Endodermal cell (in vitro differentiated cells): ENCODE results near the gene SIKE1. TPM values are rescaled to one million over a fixed set of nuclear protein-coding genes. Genes with fewer than 3 reads are reported as not detected.
A peak's percentile ranks its signal among the peaks of the same experiment; 100 is the strongest.
"Not testable (repeated sequence)": the region's sequence is repeated elsewhere in the genome, so short reads cannot be mapped to it uniquely, and the experiment has no call there.

Experiments
- DNase-seq: peaks from one replicate; pipeline ENCODE4 v3.0.0-alpha.2; 2017
- H3K27ac ChIP-seq: 2 replicates; pipeline ENCODE4 v1.5.1; 2013; ENCODE audit warnings: mild to moderate bottlenecking, low read depth, low read length, moderate library complexity
- H3K27me3 ChIP-seq: 2 replicates; pipeline ENCODE4 v1.6.1; 2013; ENCODE audit warnings: mild to moderate bottlenecking, low read length, moderate library complexity; ENCODE audit not compliant: insufficient read depth, control insufficient read depth, poor library complexity, severe bottlenecking
- H3K36me3 ChIP-seq: 2 replicates; pipeline ENCODE4 v1.7.0; 2013; ENCODE audit warnings: mild to moderate bottlenecking, low read length, moderate library complexity; ENCODE audit not compliant: control insufficient read depth, insufficient read depth
- H3K4me1 ChIP-seq: one replicate; pipeline ENCODE4 v1.7.0; 2013; ENCODE audit warnings: low read length; ENCODE audit not compliant: control insufficient read depth, insufficient read depth
- H3K4me3 ChIP-seq: 2 replicates; pipeline ENCODE4 v1.5.1; 2013; ENCODE audit warnings: mild to moderate bottlenecking, low read length, moderate library complexity
- H3K9ac ChIP-seq: 2 replicates; pipeline ENCODE4 v1.6.1; 2013; ENCODE audit warnings: mild to moderate bottlenecking, low read length, moderate library complexity; ENCODE audit not compliant: poor library complexity, severe bottlenecking; ENCODE audit errors: extremely low read depth
- H3K9me3 ChIP-seq: 2 replicates; pipeline ENCODE4 v1.6.1; 2013; ENCODE audit warnings: mild to moderate bottlenecking, low read length, moderate library complexity; ENCODE audit not compliant: control insufficient read depth
- H3K27ac Mint-ChIP-seq: 2 replicates; pipeline ENCODE4 v1.8.0; 2020; ENCODE audit warnings: mixed read lengths
- H3K27me3 Mint-ChIP-seq: 2 replicates; pipeline ENCODE4 v1.8.0; 2021; ENCODE audit warnings: mild to moderate bottlenecking, mixed read lengths; ENCODE audit not compliant: insufficient read depth
- H3K36me3 Mint-ChIP-seq: 2 replicates; pipeline ENCODE4 v1.8.0; 2020; ENCODE audit warnings: low read depth, mixed read lengths
- H3K4me1 Mint-ChIP-seq: 2 replicates; pipeline ENCODE4 v1.8.0; 2020; ENCODE audit warnings: mixed read lengths
- H3K4me3 Mint-ChIP-seq: 2 replicates; pipeline ENCODE4 v1.8.0; 2020; ENCODE audit warnings: mild to moderate bottlenecking, moderate library complexity, mixed read lengths
- H3K9me3 Mint-ChIP-seq: 2 replicates; pipeline ENCODE4 v1.8.0; 2020; ENCODE audit warnings: mild to moderate bottlenecking, mixed read lengths
- CTCF ChIP-seq: fragments of 200-600 bp; sonication (generic); conservative IDR thresholded peaks from 2 replicates; pipeline ENCODE4 v1.5.0; 2021; ENCODE audit warnings: antibody characterized with exemption, mild to moderate bottlenecking
- WGBS, 2 experiments: methylation state at CpG; one replicate each; pipeline versions ENCODE4 v1.1.5 to v1.1.7; 2013; ENCODE audit warnings: missing lambda C conversion rate in 2 of 2, mixed read lengths in 1 of 2; ENCODE audit not compliant: insufficient coverage in 1 of 2, insufficient read length in 1 of 2; 5-methylcytosine and 5-hydroxymethylcytosine counted together
- long read RNA-seq, 4 experiments: library from polyadenylated mRNA in 2 of 4; library from RNA in 1 of 4; library from capped mRNA in 1 of 4; stranded (forward) in 3 of 4; unstranded in 1 of 4; transcript quantifications; one replicate each; pipeline ENCODE4 v2.0.0, GENCODE V29; 2020 to 2021; ENCODE audit warnings: inconsistent platforms in 1 of 4
- polyA plus RNA-seq, 2 experiments: library from polyadenylated mRNA; stranded (reverse); fragments of 50-300 nt; gene quantifications; one replicate each; pipeline ENCODE4 v1.2.3, GENCODE V29; 2013
- total RNA-seq, 2 donors: library from RNA; stranded (reverse); fragmentation: NEBNext Ultra II Directional in 1 of 2; extraction: Animal tissue kit (Norgen Biotek cat#: 25700) in 1 of 2; gene quantifications; 2 replicates in 1 of 2; 3 replicates in 1 of 2; pipeline ENCODE4 v1.2.1, GENCODE V29; 2021

The SIKE1 gene
- total RNA-seq: 10 to 100 TPM; 69.0 to 72.2 TPM
- polyA plus RNA-seq (2013, experiment 1 of 2): 48.4 TPM
- 46.5 TPM for polyA plus RNA-seq (2013, experiment 2 of 2)
- long read RNA-seq, experiment 1, transcript SIKE1-201 (5 exons, 2,190 nt): major isoform, 8 of 32 reads
- long read RNA-seq, experiment 1, partial matches to known transcripts: 3 of 32 reads
- long read RNA-seq, experiment 1, other reads (novel, unspliced or antisense): 18 of 32 reads
- long read RNA-seq, experiment 2, full-length matches to known transcripts: 43 of 65 reads
- long read RNA-seq, experiment 2, partial matches to known transcripts: 1 of 65 reads
- long read RNA-seq, experiment 2, other reads (novel, unspliced or antisense): 21 of 65 reads
- long read RNA-seq, experiment 3, full-length matches to known transcripts: 60 of 79 reads
- long read RNA-seq, experiment 3, partial matches to known transcripts: 3 of 79 reads
- long read RNA-seq, experiment 3, other reads (novel, unspliced or antisense): 16 of 79 reads
- long read RNA-seq, experiment 4, full-length matches to known transcripts: 30 of 34 reads
- long read RNA-seq, experiment 4, partial matches to known transcripts: 2 of 34 reads
- long read RNA-seq, experiment 4, other reads (novel, unspliced or antisense): 2 of 34 reads

DNA sequence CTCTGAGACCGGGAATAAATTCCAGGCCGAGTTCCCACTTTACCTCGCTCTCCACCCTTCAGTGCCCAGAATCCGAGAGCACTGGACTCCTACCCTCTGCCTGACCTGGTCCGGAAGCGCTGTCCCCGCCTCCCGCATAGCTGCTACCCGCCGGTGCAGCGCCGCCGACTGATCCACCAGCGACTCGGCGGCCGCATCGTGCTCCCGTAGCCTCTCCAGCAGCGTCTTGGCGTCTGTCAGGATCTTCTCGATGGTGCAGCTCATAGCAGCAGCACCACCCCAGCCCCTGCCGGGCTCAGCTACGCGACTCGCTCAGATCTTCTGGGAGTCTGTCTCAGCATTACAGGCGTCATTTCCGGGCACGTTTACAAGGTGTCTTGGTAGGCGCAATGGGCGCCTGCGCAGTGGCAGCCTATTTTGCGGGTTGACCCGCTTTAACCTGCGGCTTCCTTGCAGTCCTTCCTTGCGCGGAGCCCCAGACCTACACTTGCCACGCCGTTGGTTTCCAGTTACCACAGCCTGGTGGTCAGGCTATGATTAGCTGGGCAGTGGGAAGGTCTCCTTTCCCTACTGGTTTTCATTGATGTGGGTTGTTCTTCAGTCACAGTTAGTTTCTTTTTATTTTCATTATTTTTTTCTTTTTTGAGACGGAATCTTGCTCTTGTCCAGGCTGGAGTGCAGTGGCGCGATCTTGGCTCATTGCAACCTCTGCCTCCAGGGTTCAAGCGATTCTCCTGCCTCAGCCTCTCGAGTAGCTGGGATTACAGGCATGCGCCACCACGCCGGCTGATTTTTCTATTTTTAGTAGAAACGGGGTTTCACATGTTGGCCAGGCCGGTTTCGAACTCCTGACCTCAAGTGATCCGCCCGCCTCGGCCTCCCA is at the start of gene SIKE1:
SIKE1 (minus strand) TSS at position 342 of the 883 bp plus-strand sequence; CDS start at position 264, 78 bp downstream.
- Histone ChIP-seq H3K4me3 (peak within 1 kb of the TSS; percentile 99), H3K9ac (peak within 1 kb of the TSS; percentile 93), H3K27ac (peak within 1 kb of the TSS; percentile 83), H3K9me3 (no peaks in the 10 kb centered on the region), H3K27me3 (peaks cover 36% of the 10 kb centered on the region), H3K4me1 (no peaks in the 10 kb centered on the region), H3K36me3 (peaks cover 32% of the 10 kb centered on the region)
- peak; percentile 98 for DNase-seq
- WGBS, 2 experiments: 24 to 25% methylated on average over 41 to 53 of the region's 53 CpGs
- Mint-ChIP-seq H3K4me3 (peak within 1 kb of the TSS; percentile 100), H3K4me1 (no peaks in the 10 kb centered on the region), H3K36me3 (peaks cover 28% of the 10 kb centered on the region), H3K27me3 (peaks cover 39% of the 10 kb centered on the region), H3K27ac (peak within 1 kb of the TSS; percentile 99), H3K9me3 (peaks cover 6% of the 10 kb centered on the region)
- TF ChIP-seq CTCF: peak; percentile 7

DNA sequence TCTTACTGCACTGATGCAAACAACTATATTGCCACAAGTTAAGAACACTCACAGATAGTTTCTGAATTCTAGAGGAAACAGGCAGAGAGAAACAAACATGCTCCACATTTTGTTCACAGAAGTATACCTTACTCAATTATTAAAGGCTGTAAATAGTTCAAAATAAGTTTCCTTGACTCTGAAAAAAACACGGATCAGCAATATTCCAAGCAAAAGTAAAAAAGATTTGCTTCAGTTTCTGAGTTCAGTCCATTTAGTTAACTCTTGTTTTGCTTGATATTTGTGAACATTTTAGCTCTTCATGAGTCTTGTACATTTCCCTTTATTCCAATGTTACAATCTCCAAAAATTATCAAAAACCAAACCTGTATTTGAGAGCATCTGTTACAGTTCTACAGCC is 49.6 kb upstream of the SIKE1 start:
- not testable (repeated sequence) for H3K4me3 ChIP-seq, H3K9ac ChIP-seq, H3K4me3 Mint-ChIP-seq, H3K9me3 Mint-ChIP-seq, H3K27me3 ChIP-seq, H3K4me1 ChIP-seq, H3K36me3 ChIP-seq, H3K27me3 Mint-ChIP-seq, H3K27ac ChIP-seq, DNase-seq, H3K27ac Mint-ChIP-seq, H3K9me3 ChIP-seq, H3K4me1 Mint-ChIP-seq, H3K36me3 Mint-ChIP-seq
- WGBS, 2 experiments: 85 to 100% methylated on average over 1 of the region's 1 CpG

DNA sequence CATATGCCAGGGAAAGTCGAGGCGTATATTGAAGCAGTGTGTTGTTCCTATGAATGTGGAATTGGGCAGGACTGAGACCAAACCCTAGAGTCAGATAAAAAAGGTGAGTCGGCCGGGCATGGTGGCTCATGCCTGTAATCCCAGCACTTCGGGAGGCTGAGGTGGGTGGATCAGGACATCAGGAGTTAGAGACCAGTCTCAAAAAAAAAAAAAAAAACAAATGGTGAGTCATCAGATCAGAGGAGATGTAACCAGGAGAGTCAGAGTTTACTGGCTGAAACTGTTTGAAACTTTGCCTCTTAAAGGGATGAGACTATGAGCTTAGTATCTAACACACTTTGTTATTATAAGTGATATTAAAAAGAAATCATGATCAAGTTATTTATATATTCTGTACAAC is 47.8 kb upstream of the SIKE1 start:
- H3K27ac ChIP-seq: no peak overlapping the region
- no peaks in the 10 kb centered on the region for H3K4me1 ChIP-seq
- peaks cover 6% of the 10 kb centered on the region for H3K9me3 ChIP-seq
- no peak for TF ChIP-seq CTCF
- Mint-ChIP-seq H3K4me3 (no peak overlapping the region), H3K4me1 (no peaks in the 10 kb centered on the region), H3K27me3 (no peaks in the 10 kb centered on the region), H3K36me3 (no peaks in the 10 kb centered on the region), H3K9me3 (peaks cover 24% of the 10 kb centered on the region), H3K27ac (no peak overlapping the region)
- H3K36me3 ChIP-seq: no peaks in the 10 kb centered on the region
- no peak overlapping the region for H3K9ac ChIP-seq
- 76 to 82% methylated on average over 5 of the region's 5 CpGs for WGBS, 2 experiments
- no peak overlapping the region for H3K4me3 ChIP-seq
- DNase-seq: no peak
- H3K27me3 ChIP-seq: no peaks in the 10 kb centered on the region
